ENCODE data around the gene DUT.

The DUT gene

DNA sequence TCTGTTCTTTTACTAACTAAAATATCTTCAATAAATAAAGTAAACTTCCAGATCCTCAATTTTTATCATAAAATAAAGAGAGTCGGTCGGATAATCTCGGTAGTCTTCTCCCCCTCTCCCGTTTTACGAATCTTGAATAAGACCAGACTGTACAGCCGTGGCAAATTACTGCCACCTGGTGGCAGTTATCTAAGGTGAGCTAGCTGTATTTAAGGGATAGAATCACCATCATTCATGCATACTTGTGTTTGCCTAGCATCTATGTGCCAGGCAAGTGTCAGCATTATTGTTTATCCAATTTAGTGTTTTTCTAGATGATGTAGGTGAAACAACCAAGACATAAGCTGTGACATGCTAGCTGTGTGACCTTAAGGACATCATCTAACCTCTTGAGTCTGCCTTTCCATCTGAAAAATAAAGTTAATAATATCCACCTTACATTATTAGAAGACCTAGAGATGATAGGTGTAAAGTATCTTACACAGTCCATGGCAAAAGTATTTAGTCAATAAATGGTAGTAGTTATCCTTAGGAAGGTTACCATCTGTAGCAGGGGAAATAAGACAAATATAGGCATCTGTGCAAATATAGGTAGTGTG is 21.3 kb downstream of the DUT start:
- Histone ChIP-seq H4K20me1 (ENCODE audit: low read depth, low read length) (no peaks in the 10 kb centered on the region; the same call in 1 of the 2 replicates), H3K79me2 (ENCODE audit: insufficient read depth, low read length) (no peaks in the 10 kb centered on the region), H3K9me2 (replicated peaks; ENCODE audit: insufficient read depth, low read length) (no peaks in the 10 kb centered on the region), H3K4me2 (ENCODE audit: low read depth, low read length, poor library complexity, severe bottlenecking) (peak overlapping the region; percentile 44), H3K27me3 (ENCODE audit: low read length) (no peaks in the 10 kb centered on the region), H3K9ac (ENCODE audit: low read length) (no peak overlapping the region), H3K27ac (ENCODE audit: low read depth, low read length) (no peak overlapping the region), H3K4me3 (ENCODE audit: insufficient read depth, low read length, poor library complexity, severe bottlenecking) (no peak overlapping the region), H3K9me3 (ENCODE audit: insufficient read depth, low read length) (no peaks in the 10 kb centered on the region), H3F3A (ENCODE audit: insufficient read depth) (0 out of 2 replicates have a peak, but pooled peaks cover 3% of the 10 kb centered on the region), H2AFZ (ENCODE audit: low read depth, low read length, severe bottlenecking) (no peak overlapping the region), H3K36me3 (ENCODE audit: low read length) (no peaks in the 10 kb centered on the region)
- no peak for TF ChIP-seq EZH2phosphoT487 (conservative IDR thresholded peaks at IDR 0.05; ENCODE audit: low read length)
- TF ChIP-seq, protein P1, sequence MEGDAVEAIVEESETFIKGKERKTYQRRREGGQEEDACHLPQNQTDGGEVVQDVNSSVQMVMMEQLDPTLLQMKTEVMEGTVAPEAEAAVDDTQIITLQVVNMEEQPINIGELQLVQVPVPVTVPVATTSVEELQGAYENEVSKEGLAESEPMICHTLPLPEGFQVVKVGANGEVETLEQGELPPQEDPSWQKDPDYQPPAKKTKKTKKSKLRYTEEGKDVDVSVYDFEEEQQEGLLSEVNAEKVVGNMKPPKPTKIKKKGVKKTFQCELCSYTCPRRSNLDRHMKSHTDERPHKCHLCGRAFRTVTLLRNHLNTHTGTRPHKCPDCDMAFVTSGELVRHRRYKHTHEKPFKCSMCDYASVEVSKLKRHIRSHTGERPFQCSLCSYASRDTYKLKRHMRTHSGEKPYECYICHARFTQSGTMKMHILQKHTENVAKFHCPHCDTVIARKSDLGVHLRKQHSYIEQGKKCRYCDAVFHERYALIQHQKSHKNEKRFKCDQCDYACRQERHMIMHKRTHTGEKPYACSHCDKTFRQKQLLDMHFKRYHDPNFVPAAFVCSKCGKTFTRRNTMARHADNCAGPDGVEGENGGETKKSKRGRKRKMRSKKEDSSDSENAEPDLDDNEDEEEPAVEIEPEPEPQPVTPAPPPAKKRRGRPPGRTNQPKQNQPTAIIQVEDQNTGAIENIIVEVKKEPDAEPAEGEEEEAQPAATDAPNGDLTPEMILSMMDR (IDR thresholded peaks at IDR 0.05; ENCODE audit: insufficient read depth, low read length, poor library complexity, severe bottlenecking): peak; percentile 89

DNA sequence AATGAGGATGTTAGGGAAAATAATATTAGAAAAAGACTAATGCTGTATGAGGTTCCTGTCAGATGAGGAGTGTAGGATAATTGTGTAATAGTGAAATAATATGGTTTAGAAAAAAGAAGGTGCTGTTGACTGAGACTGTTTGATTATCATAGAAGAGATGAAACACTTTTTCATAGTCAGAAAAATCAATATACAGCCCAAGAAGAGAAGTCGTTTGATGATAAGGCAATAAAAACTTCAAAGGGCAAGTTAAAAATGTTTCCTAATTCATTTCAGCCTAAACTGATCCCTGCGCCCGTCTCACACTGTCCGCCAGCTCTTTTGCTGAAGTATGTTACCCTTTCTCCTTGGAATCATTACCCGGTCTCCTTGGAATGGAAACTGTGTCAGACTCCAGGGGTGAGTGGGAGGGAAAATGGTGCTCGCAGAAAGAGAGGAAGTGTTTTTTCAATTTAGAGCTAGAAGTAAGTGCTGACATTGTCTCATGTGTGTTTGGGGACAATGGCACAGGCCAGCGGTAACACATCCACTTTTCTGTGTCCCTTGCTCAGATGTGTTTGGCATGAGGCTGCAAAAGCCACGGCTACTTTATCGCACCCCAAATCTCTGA is 23.6 kb downstream of the DUT start:
- H3K27ac ChIP-seq (ENCODE audit: low read depth, low read length): no peak overlapping the region
- no peaks in the 10 kb centered on the region for H3K79me2 ChIP-seq (ENCODE audit: insufficient read depth, low read length)
- TF ChIP-seq, protein P1 (IDR thresholded peaks at IDR 0.05; ENCODE audit: insufficient read depth, low read length, poor library complexity, severe bottlenecking): no peak
- no peak for TF ChIP-seq EZH2phosphoT487 (conservative IDR thresholded peaks at IDR 0.05; ENCODE audit: low read length)
- H4K20me1 ChIP-seq (ENCODE audit: low read depth, low read length): no peaks in the 10 kb centered on the region; the same call in 1 of the 2 replicates
- no peak overlapping the region for H3K9ac ChIP-seq (ENCODE audit: low read length)
- H3K4me2 ChIP-seq (ENCODE audit: low read depth, low read length, poor library complexity, severe bottlenecking): no peak overlapping the region
- 0 out of 2 replicates have a peak, but pooled peaks cover 3% of the 10 kb centered on the region for H3F3A ChIP-seq (ENCODE audit: insufficient read depth)
- no peaks in the 10 kb centered on the region for H3K9me2 ChIP-seq (replicated peaks; ENCODE audit: insufficient read depth, low read length)
- no peaks in the 10 kb centered on the region for H3K27me3 ChIP-seq (ENCODE audit: low read length)
- no peak overlapping the region for H2AFZ ChIP-seq (ENCODE audit: low read depth, low read length, severe bottlenecking)
- H3K36me3 ChIP-seq (ENCODE audit: low read length): no peaks in the 10 kb centered on the region
- no peak overlapping the region for H3K4me3 ChIP-seq (ENCODE audit: insufficient read depth, low read length, poor library complexity, severe bottlenecking)
- H3K9me3 ChIP-seq (ENCODE audit: insufficient read depth, low read length): no peaks in the 10 kb centered on the region

DNA sequence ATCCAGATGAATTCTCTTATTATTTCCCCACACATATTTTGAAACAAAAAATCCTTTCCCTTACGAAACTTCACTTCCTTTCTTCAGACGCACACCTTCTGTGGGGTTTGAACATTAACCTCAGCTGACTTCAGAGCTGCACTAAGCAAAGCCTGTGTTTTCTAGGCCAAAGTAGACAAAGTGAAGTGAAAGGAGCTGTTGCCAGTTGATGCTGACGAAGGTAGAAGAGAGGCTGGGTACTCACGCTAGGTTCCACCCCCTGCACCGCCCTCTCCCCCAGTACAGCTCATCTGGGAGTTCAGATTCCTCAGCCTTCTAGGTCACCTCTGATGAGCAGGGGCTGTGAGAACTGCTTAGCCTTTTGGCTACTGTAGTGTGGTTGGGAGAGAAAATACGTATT is 24.1 kb downstream of the DUT start:
- H3K36me3 ChIP-seq (ENCODE audit: low read length): no peaks in the 10 kb centered on the region
- no peaks in the 10 kb centered on the region for H3K79me2 ChIP-seq (ENCODE audit: insufficient read depth, low read length)
- no peaks in the 10 kb centered on the region for H3K9me3 ChIP-seq (ENCODE audit: insufficient read depth, low read length)
- no peaks in the 10 kb centered on the region for H3K9me2 ChIP-seq (replicated peaks; ENCODE audit: insufficient read depth, low read length)
- no peak overlapping the region for H3K4me2 ChIP-seq (ENCODE audit: low read depth, low read length, poor library complexity, severe bottlenecking)
- H3K27ac ChIP-seq (ENCODE audit: low read depth, low read length): no peak overlapping the region
- H4K20me1 ChIP-seq (ENCODE audit: low read depth, low read length): no peaks in the 10 kb centered on the region; the same call in 1 of the 2 replicates
- no peak for TF ChIP-seq EZH2phosphoT487 (conservative IDR thresholded peaks at IDR 0.05; ENCODE audit: low read length)
- TF ChIP-seq, protein P1 (IDR thresholded peaks at IDR 0.05; ENCODE audit: insufficient read depth, low read length, poor library complexity, severe bottlenecking): no peak
- H3F3A ChIP-seq (ENCODE audit: insufficient read depth): 0 out of 2 replicates have a peak, but pooled peaks cover under 1% of the 10 kb centered on the region
- H3K9ac ChIP-seq (ENCODE audit: low read length): no peak overlapping the region
- H2AFZ ChIP-seq (ENCODE audit: low read depth, low read length, severe bottlenecking): no peak overlapping the region
- H3K4me3 ChIP-seq (ENCODE audit: insufficient read depth, low read length, poor library complexity, severe bottlenecking): no peak overlapping the region
- H3K27me3 ChIP-seq (ENCODE audit: low read length): no peaks in the 10 kb centered on the region
